ENCODE results near the gene PEBP1. TPM values are rescaled to one million over a fixed set of nuclear protein-coding genes. Genes with fewer than 3 reads are reported as not detected.

PEBP1 gene
- total and polyA plus RNA-seq, 5 donors from 2014 or later, result 75.2 to 359 (median 310) TPM

DNA sequence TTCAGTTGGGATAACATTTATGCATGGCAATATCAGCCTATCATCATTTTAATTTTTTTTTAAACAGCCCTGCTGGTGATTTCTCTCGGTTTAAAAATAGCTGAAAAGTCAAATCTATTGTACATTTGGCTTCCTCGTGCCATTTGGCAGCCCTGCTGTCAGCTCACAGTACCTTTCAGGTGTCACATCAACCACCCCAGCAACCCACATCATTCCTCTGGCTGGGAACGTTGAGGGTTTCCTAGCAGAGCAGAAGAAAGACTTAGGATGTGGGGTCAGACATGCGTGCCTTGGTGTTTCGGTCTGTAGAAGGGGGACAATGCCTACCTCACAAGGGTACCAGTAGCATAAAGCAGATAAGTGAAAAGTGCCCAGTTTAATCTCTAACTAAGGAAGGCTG, 15.8 kb downstream of the PEBP1 start:
- Mint-ChIP-seq H3K27ac (no peak overlapping the region), H3K4me3 (no peak overlapping the region), H3K27me3 (no peaks in the 10 kb centered on the region), H3K36me3 (peaks cover 25% of the 10 kb centered on the region), H3K4me1 (peaks cover 0 to 5% (median 2%) of the 10 kb centered on the region in 4 donors), H3K9me3 (no peaks in the 10 kb centered on the region)
- no peak overlapping the region for H3K4me3 ChIP-seq (ENCODE audit: low read depth, low read length)
- peaks cover 40% of the 10 kb centered on the region for H3K36me3 ChIP-seq (ENCODE audit: control insufficient read depth, insufficient read depth, low read length)
- no peak overlapping the region for H3K27ac ChIP-seq (ENCODE audit: insufficient read depth, low read length, poor library complexity, severe bottlenecking)
- DNase-seq, result no peak
- no peaks in the 10 kb centered on the region for H3K4me1 ChIP-seq (ENCODE audit: control insufficient read depth, insufficient read depth, low read length, poor library complexity, severe bottlenecking)
- no peak for ATAC-seq (ENCODE audit: low read depth in 2 of 2)
- no peaks in the 10 kb centered on the region for H3K9me3 ChIP-seq (ENCODE audit: control insufficient read depth in 2 of 2, low read length in 2 of 2)
- no peaks in the 10 kb centered on the region for H3K27me3 ChIP-seq (ENCODE audit: control insufficient read depth, insufficient read depth, low read length)

DNA sequence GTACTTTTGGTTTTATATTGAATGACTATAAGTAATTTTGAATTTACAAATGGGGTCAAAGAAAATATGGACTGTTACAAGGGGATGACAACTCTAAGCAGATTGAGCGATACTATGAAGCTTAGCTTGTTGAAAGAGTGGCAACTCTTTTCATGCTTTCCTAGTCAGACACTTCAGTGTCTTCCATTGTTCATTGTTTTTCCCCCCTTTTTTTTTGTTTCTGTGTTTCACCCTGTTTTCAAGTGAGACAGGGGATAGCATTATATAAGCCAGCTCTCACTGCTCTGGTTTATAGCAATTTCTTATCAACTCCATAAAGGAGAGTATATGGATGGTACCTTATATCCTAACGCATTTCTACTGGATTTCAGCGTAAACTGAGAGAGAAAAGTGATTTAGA, 24.6 kb downstream of the PEBP1 start:
- Histone ChIP-seq H3K4me3 (ENCODE audit: low read depth, low read length) (no peak overlapping the region), H3K36me3 (ENCODE audit: control insufficient read depth, insufficient read depth, low read length) (peaks cover 68% of the 10 kb centered on the region), H3K4me1 (ENCODE audit: control insufficient read depth, insufficient read depth, low read length, poor library complexity, severe bottlenecking) (no peaks in the 10 kb centered on the region), H3K27me3 (ENCODE audit: control insufficient read depth, insufficient read depth, low read length) (no peaks in the 10 kb centered on the region), H3K9me3 (ENCODE audit: control insufficient read depth in 2 of 2, low read length in 2 of 2) (no peaks in the 10 kb centered on the region), H3K27ac (ENCODE audit: insufficient read depth, low read length, poor library complexity, severe bottlenecking) (no peak overlapping the region)
- DNase-seq, result no peak
- no peak overlapping the region for H3K4me3 Mint-ChIP-seq
- ATAC-seq (ENCODE audit: low read depth in 2 of 2), result no peak
- no peak overlapping the region for H3K27ac Mint-ChIP-seq
- no peaks in the 10 kb centered on the region for H3K9me3 Mint-ChIP-seq
- H3K36me3 Mint-ChIP-seq, result peaks cover 29% of the 10 kb centered on the region
- H3K27me3 Mint-ChIP-seq, result no peaks in the 10 kb centered on the region
- H3K4me1 Mint-ChIP-seq, result peaks cover 0 to 13% (median 7%) of the 10 kb centered on the region in 4 donors

- peaks cover 65% of the 10 kb centered on the region for H3K36me3 ChIP-seq (ENCODE audit: control insufficient read depth, insufficient read depth, low read length)
- Mint-ChIP-seq H3K27ac (peak overlapping the region; percentile 24 to 77 (median 27)), H3K4me3 (no peak overlapping the region), H3K9me3 (no peaks in the 10 kb centered on the region), H3K4me1 (peaks cover 6 to 18% (median 12%) of the 10 kb centered on the region in 4 donors), H3K36me3 (peaks cover 37% of the 10 kb centered on the region), H3K27me3 (no peaks in the 10 kb centered on the region)
- no peak overlapping the region for H3K4me3 ChIP-seq (ENCODE audit: low read depth, low read length)
- DNase-seq (peak in 1 of 3 donors; percentile 10), ATAC-seq (ENCODE audit: low read depth in 2 of 2) (no peak)
- no peak overlapping the region for H3K27ac ChIP-seq (ENCODE audit: insufficient read depth, low read length, poor library complexity, severe bottlenecking)
- no peaks in the 10 kb centered on the region for H3K27me3 ChIP-seq (ENCODE audit: control insufficient read depth, insufficient read depth, low read length)
- no peaks in the 10 kb centered on the region for H3K4me1 ChIP-seq (ENCODE audit: control insufficient read depth, insufficient read depth, low read length, poor library complexity, severe bottlenecking)
- no peaks in the 10 kb centered on the region for H3K9me3 ChIP-seq (ENCODE audit: control insufficient read depth in 2 of 2, low read length in 2 of 2)
Observed at GRCh38 chr12:118164798-118165486, 29.0 kb downstream of the PEBP1 start.

GRCh38 chr12:118166946-118167345, 31.0 kb downstream of the PEBP1 start:
- H3K27ac Mint-ChIP-seq, result peak overlapping the region in 2 of 3 donors; percentile 36 to 44
- Histone ChIP-seq H3K36me3 (ENCODE audit: control insufficient read depth, insufficient read depth, low read length) (peaks cover 64% of the 10 kb centered on the region), H3K9me3 (ENCODE audit: control insufficient read depth in 2 of 2, low read length in 2 of 2) (no peaks in the 10 kb centered on the region), H3K27me3 (ENCODE audit: control insufficient read depth, insufficient read depth, low read length) (no peaks in the 10 kb centered on the region), H3K4me3 (ENCODE audit: low read depth, low read length) (no peak overlapping the region), H3K27ac (ENCODE audit: insufficient read depth, low read length, poor library complexity, severe bottlenecking) (no peak overlapping the region), H3K4me1 (ENCODE audit: control insufficient read depth, insufficient read depth, low read length, poor library complexity, severe bottlenecking) (no peaks in the 10 kb centered on the region)
- H3K4me3 Mint-ChIP-seq, result no peak overlapping the region
- no peaks in the 10 kb centered on the region for H3K9me3 Mint-ChIP-seq
- ATAC-seq (ENCODE audit: low read depth in 2 of 2) (no peak), DNase-seq (peak in 1 of 3 donors; percentile 54)
- H3K27me3 Mint-ChIP-seq, result no peaks in the 10 kb centered on the region
- peaks cover 38% of the 10 kb centered on the region for H3K36me3 Mint-ChIP-seq
- H3K4me1 Mint-ChIP-seq, result peaks cover 6 to 21% (median 15%) of the 10 kb centered on the region in 4 donors

DNA sequence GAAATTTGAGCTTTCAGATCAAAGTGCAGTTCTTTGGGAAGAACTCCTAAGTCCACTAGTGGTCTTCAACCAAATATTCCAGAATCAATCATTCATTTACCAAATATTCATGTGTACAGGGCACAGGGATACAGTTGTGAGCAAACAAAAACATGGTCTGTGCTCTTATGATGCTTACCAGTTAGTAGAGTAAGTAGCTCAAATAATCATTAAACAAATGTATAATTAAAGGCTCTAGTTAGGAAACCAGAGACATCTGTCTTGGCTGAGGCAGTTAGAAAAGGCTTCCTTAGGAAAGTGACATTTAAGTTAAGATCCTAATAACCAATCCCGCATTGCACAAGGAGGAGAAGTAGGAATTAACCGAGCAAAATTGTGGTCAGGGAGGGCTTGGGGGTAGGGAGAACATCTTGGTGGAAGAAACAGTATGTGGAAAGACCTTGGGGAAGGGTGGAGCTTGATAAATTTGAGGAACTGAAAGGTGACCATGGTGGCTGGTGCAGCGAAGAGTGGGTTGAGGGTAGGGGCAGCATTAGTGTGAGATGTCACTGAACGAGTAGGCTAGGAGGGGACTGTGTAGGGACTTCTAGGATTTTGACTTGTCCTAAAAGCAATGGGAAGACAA, 40.0 kb downstream of the PEBP1 start:
- H3K4me3 ChIP-seq (ENCODE audit: low read depth, low read length), result no peak overlapping the region
- DNase-seq (no peak), ATAC-seq (ENCODE audit: low read depth in 2 of 2) (no peak)
- Mint-ChIP-seq H3K4me1 (peaks cover 0 to 8% (median 0%) of the 10 kb centered on the region in 4 donors), H3K36me3 (peaks cover 48% of the 10 kb centered on the region), H3K9me3 (no peaks in the 10 kb centered on the region), H3K27me3 (no peaks in the 10 kb centered on the region), H3K4me3 (no peak overlapping the region), H3K27ac (peak overlapping the region in 1 of 3 donors; percentile 86)
- peaks cover 74% of the 10 kb centered on the region for H3K36me3 ChIP-seq (ENCODE audit: control insufficient read depth, insufficient read depth, low read length)
- no peaks in the 10 kb centered on the region for H3K27me3 ChIP-seq (ENCODE audit: control insufficient read depth, insufficient read depth, low read length)
- H3K27ac ChIP-seq (ENCODE audit: insufficient read depth, low read length, poor library complexity, severe bottlenecking), result no peak overlapping the region
- H3K4me1 ChIP-seq (ENCODE audit: control insufficient read depth, insufficient read depth, low read length, poor library complexity, severe bottlenecking), result no peaks in the 10 kb centered on the region
- no peaks in the 10 kb centered on the region for H3K9me3 ChIP-seq (ENCODE audit: control insufficient read depth in 2 of 2, low read length in 2 of 2)

DNA sequence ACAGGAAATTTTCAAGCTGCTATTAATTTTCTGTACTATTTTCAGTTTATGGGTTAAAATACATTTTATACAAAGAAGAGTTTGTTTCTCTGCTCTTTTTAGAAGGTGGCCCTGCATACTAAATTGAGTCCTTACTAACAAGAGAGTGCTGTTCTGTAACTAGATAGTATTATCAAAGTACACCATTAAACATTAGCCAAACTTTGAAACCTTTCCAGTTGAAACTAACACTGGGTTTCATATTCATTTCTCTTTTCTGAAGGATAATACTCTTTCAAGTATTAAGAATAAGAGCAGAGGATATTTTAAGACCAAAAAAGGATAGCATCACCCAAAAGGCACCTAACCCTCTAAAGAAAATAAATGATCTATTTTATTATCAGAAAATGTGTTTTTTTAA, 47.2 kb downstream of the PEBP1 start:
- no peaks in the 10 kb centered on the region for H3K4me1 ChIP-seq (ENCODE audit: control insufficient read depth, insufficient read depth, low read length, poor library complexity, severe bottlenecking)
- no peak for DNase-seq
- no peaks in the 10 kb centered on the region for H3K9me3 ChIP-seq (ENCODE audit: control insufficient read depth in 2 of 2, low read length in 2 of 2)
- no peak for ATAC-seq (ENCODE audit: low read depth in 2 of 2)
- Mint-ChIP-seq H3K27me3 (no peaks in the 10 kb centered on the region), H3K4me3 (no peak overlapping the region), H3K9me3 (no peaks in the 10 kb centered on the region), H3K4me1 (peaks cover 10 to 27% (median 15%) of the 10 kb centered on the region in 4 donors), H3K36me3 (peaks cover 29% of the 10 kb centered on the region), H3K27ac (no peak overlapping the region)
- peaks cover 27% of the 10 kb centered on the region for H3K36me3 ChIP-seq (ENCODE audit: control insufficient read depth, insufficient read depth, low read length)
- H3K27ac ChIP-seq (ENCODE audit: insufficient read depth, low read length, poor library complexity, severe bottlenecking), result no peak overlapping the region
- H3K27me3 ChIP-seq (ENCODE audit: control insufficient read depth, insufficient read depth, low read length), result no peaks in the 10 kb centered on the region
- H3K4me3 ChIP-seq (ENCODE audit: low read depth, low read length), result no peak overlapping the region

DNA sequence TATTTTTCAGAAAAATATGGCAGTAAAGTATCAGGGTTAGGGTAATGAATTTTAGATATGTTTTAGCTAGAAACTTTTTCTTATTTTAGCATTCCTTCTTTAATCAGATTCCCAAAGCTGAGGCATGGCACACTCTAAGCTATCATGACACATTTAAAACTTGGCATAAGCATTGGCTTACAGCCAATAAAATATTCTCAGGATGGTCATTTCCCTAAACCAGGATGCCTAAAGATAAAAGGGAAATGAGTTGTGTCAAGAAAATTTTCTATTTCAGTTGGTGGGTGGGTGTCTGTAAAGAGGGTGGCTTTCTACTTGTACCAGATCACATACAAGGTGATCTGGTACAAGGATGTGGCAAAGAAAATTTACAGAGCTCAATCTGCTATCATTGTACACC, 47.8 kb downstream of the PEBP1 start:
- peaks cover 26% of the 10 kb centered on the region for H3K36me3 ChIP-seq (ENCODE audit: control insufficient read depth, insufficient read depth, low read length)
- H3K9me3 ChIP-seq (ENCODE audit: control insufficient read depth in 2 of 2, low read length in 2 of 2), result no peaks in the 10 kb centered on the region
- H3K4me3 ChIP-seq (ENCODE audit: low read depth, low read length), result no peak overlapping the region
- Mint-ChIP-seq H3K4me1 (peaks cover 10 to 27% (median 15%) of the 10 kb centered on the region in 4 donors), H3K9me3 (no peaks in the 10 kb centered on the region), H3K36me3 (peaks cover 24% of the 10 kb centered on the region), H3K4me3 (no peak overlapping the region), H3K27ac (no peak overlapping the region), H3K27me3 (no peaks in the 10 kb centered on the region)
- no peaks in the 10 kb centered on the region for H3K4me1 ChIP-seq (ENCODE audit: control insufficient read depth, insufficient read depth, low read length, poor library complexity, severe bottlenecking)
- no peaks in the 10 kb centered on the region for H3K27me3 ChIP-seq (ENCODE audit: control insufficient read depth, insufficient read depth, low read length)
- ATAC-seq (ENCODE audit: low read depth in 2 of 2) (no peak), DNase-seq (no peak)
- no peak overlapping the region for H3K27ac ChIP-seq (ENCODE audit: insufficient read depth, low read length, poor library complexity, severe bottlenecking)

Data from CD4-positive, CD25-positive, alpha-beta regulatory T cell (primary cell).